NCI-H1694 (cell line): ENCODE data around the gene SUSD2.
"Not testable (repeated sequence)": the region's sequence is repeated elsewhere in the genome, so short reads cannot be mapped to it uniquely, and the experiment has no call there.

Experiments used
- DNase-seq: peaks from one replicate; lab custom pipeline; 2025; lab: John Stamatoyannopoulos, UW

The SUSD2 gene

DNA sequence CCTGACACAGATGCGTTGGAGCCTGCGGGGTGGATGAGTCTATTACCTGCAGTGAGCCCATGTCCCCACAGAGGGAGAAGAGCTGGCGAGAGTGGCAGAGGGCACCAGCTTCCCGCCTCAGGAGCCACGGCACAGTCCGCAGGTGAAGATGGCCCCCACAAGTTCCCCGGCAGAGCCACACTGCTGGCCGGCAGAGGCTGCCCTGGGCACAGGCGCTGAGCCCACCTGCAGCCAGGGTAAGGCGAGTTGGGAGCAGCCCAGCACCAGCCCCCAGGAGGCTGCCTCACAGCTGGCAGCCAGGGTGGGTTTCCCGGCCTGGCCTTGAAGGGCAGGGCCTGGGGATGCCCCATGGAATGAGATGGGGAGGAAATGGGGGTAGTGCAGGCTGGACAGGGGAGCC is 5.2 kb upstream of the SUSD2 start:
- DNase-seq: no peak

DNA sequence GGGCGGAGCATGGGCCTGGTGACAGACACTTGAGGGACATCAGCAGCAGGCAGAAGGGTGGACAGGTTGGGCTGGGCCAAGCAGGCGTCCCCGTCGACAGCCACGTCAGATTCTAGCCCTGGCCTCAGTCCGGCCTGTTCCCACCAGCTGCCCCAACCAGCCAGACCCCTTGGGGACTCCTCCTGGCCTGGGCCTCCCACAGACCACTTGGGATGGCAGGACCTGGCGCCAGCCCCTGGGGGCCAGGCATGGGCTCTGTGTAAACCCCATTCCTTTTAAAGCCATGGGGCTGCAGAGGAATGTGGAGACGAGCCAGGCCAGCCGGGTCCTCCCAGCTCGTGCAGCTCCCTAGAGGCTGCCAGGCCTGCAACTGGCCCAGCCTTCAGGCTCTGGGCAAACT is 4.7 kb upstream of the SUSD2 start:
- DNase-seq: no peak

DNA sequence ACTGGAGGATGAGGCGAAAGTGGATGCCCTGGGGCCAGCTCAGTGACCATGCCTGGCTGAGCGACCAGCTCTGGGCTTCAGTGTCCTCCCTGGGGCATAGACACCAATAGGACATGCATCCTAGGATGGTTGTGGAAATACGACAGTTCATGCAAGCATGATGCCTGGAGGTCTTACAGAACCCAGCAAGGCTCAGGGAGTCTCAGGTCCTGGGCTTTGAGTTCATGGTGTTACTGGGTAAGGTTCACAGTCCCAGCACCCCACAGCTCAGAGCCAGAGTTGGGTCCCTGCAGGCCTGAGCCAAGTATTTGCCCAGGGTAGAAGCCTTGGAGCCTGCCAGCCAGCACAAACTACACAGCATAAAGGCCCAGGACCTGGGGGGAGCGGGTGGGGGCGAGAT is 4.2 kb upstream of the SUSD2 start:
- no peak for DNase-seq

DNA sequence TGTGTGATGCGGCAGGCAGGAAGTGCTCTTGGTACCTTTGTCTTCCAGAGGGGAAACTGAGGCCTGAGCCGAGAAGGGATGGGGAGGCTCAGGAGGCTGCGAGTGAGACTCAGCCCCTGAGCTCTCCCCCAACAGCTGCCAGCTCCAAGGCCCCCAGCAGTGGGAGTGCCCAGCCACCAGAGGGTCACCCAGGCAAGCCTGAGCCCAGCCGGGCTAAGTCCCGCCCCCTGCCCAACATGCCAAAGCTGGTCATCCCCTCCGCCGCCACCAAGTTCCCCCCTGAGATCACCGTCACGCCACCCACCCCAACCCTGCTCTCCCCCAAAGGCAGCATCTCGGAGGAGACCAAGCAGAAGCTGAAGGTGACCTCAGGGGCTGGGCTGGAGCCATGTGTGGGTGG is 3.8 kb upstream of the SUSD2 start:
- no peak for DNase-seq

DNA sequence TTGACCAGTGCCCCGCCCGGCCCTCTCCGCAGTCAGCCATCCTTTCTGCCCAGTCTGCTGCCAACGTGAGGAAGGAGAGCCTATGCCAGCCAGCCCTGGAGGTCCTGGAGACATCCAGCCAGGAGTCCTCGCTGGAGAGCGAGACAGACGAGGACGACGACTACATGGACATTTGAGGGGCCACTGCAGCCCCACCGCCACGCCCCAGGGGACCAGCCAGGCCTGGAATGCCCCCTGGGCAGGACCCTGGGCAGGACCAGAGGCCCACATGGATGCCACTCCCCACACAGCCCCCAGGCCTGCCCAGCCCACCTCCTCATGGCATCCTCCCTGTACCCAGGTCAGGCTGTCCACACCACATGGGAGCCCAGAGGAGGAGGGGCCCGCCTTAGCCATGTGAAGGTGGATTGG is 3.3 kb upstream of the SUSD2 start:
- DNase-seq: no peak

DNA sequence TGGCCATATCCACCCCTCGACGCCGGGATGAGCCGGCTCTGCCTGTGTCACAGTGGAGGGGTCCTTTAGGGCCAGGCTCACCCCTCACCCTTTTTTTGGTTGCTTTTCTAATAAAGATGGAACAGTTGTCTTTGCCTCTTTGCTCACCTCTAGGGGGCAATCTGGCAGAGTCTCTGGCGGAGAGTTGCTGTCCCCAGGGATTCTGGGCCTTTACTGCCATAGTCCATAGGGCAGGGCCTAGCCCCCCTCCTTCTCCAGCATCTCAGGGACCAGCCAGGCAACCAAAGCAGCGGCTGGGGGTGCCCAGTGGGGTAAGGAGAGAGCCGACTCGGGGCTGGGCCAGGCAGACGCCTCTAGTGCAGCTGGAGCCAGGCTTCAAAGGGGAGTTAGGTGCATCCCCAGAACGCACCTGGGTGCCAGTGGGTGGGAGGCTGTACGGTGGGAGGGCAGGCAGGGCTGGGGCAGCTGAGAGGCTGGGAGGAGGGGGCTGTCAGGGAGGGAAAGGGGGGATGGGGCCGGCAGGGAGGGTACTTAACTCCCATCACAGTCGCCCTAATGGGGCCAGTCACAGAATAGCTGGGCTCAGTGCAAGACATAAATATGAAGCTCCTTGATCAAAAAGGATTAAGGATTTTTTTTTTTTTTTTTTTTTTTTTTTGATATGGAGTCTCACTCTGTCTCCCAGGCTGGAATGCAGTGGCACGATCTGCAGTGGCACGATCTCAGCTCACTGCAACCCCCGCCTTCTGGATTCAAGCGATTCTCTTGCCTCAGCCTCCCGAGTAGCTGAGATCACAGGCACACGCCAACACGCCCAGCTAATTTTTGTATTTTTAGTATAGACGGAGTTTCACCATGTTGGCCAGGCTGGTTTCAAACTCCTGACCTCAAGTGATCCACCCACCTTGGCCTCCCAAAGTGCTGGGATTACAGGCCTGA is 2.5 kb upstream of the SUSD2 start:
- no peak for DNase-seq

DNA sequence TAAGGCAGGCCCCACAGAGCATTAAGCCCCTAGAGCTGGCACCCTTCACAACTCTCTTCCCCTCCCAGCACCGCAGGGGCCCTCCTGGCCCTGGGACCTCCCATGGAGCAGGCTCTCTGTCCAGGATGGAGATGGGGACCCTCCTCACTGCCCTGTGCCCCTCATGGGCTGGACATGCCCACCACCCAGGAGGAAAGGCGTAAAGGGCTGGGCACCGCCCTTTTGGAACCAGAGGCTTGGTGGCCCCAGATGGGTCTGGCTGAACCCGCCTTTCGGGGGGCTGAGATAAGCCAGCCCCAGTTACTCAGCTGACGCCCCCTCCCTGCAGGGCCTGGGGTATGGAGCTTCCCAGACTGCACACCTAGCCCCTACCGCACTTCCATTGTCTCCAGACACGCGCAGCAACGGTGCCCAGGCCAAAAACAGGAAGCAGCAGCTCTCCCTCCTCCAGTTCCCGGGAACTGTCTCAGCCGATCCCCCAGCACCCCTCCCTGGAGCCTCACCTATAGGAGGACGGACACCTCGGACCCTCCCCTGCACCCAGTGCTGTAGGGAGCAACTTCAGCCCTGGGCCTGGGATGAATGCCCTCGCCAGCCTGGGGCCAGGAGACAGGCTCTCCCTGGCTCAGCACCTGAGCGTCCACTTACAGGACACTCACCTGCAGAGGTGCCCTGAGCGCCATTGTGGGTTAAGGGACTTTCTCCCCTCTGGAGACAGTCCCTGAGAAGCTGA is 1.6 kb upstream of the SUSD2 start:
- no peak for DNase-seq

DNA sequence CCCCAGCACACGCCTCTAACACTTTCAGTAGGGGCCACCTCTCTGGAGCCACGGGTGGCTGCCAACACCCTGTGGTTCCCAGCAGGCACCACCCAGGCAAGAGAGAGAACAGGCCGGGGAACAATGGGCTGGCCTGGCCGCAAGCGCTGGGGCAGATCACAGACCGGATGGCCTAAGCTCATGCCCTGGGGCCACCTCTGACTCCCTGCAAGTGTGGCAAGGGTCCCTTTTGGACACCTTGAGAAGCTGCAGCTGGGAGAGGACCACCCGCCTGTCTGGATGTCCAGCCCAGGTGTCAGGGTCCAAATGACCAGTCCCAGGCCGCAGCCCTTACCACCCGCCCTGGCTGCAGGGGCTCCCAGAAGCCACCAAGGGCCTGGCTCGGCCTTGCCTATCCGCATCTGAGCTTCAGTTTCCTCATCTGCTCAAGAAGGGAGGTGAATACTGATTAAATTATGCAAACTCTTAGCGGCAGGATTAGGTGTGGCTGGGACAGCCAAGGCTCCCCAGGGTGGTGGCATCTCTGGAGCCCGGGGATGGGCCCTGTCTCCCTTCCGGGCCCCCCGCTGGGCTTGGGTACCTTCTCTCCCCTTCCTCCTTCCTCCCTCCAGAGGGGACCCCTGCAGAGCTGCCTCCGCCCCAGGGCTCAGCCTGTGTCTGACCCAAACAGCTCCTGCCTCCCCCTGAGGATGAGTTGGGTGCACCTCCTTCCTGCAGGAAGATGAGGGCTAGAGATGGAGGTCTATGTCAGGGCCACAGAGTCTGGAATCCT is 785 bp upstream of the SUSD2 start:
- DNase-seq: no peak

DNA sequence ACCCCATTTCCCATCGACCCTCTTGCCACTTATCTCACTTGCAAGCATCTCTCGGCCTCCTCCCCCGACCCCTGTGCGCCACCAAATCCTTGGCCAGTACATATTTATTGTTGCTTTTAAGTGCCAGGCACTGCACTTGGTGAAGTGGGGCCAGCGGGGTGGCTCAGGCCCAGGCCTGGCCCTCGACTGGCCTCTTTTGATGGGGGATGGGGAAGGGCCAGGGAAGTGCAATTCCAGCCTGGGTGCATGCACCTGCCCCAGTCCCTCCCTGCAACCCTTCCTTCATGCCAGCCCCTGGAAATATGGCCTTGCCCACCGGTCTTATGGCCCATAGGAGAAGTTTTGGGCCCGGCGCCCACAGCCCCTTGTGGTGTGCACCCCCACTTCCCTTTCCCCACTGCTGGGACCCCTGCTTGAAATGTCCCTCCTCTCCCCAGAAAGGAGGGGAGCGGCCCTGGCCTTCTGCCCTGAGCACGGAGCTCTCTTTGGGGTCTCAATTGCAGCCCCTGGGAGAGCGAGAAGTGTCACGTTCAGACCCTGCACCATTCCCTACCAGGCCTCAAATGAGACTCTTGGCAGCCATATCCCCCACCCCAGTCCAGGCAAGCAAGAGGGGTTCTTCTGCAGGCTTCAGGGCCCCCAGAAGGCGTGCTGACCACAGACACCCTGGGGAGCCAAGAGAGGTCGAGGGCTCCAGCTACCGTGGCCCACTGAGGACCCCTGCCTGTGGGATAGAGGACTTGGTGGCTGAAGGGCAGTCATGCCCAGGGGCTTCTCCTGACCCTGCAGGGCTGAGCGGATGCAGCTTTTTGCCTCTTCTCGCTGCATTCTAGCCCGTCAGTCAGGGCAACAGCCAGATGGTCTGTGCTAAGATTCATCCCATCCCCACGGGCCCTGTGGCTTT is 961 bp downstream of the SUSD2 start:
- DNase-seq: no peak

DNA sequence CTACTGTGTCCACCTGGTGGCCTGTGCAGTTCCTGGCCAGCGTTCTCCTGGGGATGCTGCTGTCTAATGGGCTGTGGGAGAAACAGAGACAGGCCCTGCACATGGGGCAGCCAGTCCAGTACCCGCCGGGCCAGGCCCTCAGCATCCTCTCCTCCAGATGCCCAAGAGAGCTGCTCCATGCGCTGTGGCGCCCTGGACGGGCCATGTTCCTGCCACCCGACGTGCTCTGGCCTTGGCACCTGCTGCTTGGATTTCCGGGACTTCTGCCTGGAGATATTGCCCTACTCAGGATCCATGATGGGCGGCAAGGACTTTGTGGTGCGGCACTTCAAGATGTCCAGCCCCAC is 1.6 kb downstream of the SUSD2 start:
- not testable (repeated sequence) for DNase-seq

DNA sequence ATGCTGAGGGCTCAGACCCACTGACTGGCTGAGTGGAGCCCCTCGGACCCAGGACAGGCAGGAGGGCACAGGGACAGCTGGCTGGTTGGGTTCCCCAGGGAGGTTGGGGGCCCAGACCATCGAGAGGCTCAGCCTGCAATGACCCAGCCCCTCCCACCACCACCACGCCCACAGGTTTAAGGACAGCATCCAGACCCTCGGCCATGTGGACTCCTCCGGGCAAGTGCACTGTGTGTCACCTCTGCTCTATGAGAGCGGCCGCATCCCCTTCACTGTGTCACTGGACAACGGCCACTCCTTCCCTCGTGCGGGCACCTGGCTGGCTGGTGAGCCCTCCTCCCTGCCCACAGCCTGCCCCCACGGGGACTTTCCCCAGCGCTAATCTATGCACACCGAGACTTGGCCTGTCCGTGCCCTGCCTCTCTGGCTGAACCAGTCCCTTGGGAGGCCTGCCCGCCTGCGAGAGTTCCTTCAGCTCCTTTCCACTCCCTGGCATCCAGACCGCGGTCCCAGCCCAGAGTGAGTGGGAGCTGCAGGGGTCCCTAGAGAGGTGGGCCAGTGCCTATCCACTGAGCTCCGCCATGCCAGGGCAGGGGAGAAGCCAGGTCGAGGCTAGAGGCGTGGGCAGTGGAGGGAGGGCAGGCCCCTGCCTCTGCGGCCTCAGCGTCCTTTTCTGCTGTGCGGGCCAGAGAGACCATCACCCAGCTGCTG is 2.2 kb downstream of the SUSD2 start:
- DNase-seq: no peak

DNA sequence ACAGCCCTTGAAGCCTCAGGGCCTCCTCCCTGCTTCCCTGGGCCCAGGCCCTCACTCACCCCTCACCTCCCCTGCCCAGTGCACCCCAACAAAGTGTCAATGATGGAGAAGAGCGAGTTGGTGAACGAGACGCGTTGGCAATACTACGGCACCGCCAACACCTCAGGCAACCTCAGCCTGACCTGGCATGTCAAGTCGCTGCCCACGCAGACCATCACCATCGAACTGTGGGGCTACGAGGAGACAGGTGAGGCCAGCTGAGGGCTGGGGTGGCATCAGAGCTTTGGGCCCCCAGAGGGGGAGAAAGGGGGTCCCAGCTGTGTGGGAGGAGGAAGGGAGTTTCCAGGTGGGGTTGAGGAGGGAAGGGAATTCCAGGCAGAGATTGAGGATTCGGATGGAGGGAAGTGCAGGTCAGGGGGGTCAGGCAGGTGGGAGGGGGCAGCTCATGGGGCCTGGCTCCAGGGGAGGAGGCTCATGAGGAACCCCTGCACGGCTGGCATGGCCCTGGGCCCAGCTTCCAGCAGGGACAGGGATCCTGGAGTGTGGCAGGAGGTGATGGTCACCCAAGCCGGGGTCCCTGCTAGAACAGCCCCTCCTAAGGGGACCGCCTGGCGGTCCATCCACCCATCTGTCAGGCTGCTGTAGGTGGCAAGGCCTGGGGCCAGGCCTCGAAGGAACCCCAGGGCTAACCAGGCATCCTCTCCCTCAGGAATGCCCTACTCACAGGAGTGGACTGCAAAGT is 2.9 kb downstream of the SUSD2 start:
- DNase-seq: no peak

DNA sequence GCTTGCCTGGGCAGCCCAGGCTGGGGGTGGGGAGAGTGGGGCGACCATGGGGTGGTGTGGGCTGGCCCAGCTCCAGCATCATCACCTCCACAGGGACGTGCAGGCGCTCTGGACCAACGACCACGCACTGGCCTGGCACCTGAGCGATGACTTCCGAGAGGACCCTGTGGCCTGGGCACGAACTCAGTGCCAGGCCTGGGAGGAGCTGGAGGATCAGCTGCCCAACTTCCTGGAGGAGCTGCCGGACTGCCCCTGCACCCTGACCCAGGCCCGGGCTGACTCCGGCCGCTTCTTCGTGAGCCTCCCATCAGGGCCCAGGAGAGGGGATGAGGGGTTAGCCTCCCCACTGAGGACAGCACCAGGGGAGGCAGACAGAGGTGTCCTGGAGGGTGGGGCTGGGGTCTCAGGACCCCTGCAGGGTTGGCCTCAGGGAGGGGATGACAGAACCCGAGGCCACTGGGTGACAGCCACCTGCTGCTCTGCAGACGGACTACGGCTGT is 3.8 kb downstream of the SUSD2 start:
- DNase-seq: no peak

DNA sequence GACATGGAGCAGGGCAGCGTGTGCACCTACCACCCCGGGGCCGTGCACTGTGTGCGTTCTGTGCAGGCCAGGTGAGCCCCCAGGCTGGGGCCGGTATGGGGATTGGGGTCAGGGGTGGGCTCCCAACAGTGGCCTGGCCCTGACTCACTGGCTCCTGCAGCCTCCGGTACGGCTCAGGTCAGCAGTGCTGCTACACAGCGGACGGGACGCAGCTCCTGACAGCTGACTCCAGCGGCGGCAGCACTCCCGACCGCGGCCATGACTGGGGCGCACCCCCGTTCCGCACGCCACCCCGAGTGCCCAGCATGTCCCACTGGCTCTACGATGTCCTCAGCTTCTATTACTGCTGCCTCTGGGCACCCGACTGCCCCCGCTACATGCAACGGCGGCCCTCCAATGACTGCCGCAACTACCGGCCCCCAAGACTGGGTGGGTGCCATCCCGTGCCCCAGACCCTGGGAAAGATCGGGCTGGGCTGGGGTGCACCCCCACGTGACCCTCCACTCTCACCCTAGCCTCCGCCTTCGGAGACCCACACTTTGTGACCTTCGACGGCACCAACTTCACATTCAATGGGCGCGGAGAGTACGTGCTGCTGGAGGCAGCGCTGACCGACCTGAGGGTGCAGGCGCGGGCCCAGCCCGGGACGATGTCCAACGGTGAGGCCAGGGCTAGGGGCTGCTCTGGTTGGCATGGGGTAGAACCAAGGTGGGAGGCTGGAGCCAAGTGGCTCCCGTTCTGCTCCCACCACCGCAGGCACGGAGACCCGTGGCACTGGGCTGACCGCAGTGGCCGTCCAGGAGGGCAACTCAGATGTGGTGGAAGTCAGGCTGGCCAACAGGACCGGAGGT is 4.4 kb downstream of the SUSD2 start:
- no peak for DNase-seq

DNA sequence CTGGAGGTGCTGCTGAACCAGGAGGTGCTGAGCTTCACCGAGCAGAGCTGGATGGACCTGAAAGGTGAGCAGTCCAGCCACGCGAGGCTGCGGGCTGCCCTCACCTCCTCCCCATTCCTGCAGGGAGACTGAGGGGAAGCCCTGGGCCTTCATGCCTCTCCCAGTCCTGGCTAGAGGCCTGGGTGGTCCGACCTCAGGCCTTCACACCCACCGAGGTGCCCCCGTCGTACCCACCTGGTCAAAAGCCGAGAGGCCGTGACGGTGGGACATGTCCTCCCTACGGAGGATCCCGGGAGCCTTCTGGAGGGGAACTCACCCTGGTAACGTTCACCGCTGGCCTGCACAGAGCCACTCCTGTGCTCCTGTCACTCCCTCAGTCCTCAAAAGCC is 5.1 kb downstream of the SUSD2 start:
- DNase-seq: no peak

DNA sequence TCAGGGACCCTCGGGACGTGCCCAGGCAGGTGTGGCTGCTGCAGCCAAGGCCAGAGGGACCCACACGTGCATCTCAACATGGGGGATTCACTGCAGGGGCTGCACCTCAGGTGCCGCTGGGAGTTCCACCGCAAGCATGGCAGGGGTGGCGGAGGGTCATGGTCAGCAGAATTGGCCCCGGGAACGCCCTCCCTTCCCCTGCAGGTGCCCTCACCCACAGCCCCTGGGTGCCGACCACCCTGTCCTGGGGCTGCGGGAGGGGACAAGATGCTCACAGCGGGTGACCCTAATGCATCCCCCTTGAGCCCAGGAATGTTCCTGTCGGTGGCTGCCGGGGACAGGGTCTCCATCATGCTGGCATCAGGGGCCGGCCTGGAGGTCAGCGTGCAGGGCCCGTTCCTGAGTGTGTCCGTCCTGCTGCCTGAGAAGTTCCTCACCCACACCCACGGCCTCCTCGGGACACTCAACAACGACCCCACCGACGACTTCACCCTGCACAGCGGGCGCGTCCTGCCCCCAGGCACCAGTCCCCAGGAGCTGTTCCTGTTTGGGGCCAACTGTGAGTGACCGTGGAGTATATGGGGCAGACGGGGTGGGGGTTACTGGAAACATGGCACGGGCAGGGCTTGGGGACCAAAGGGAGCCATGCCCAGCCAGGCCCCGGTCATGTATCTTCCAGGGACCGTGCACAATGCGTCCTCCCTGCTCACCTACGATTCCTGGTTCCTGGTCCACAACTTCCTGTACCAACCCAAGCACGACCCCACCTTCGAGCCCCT is 5.8 kb downstream of the SUSD2 start:
- no peak for DNase-seq

DNA sequence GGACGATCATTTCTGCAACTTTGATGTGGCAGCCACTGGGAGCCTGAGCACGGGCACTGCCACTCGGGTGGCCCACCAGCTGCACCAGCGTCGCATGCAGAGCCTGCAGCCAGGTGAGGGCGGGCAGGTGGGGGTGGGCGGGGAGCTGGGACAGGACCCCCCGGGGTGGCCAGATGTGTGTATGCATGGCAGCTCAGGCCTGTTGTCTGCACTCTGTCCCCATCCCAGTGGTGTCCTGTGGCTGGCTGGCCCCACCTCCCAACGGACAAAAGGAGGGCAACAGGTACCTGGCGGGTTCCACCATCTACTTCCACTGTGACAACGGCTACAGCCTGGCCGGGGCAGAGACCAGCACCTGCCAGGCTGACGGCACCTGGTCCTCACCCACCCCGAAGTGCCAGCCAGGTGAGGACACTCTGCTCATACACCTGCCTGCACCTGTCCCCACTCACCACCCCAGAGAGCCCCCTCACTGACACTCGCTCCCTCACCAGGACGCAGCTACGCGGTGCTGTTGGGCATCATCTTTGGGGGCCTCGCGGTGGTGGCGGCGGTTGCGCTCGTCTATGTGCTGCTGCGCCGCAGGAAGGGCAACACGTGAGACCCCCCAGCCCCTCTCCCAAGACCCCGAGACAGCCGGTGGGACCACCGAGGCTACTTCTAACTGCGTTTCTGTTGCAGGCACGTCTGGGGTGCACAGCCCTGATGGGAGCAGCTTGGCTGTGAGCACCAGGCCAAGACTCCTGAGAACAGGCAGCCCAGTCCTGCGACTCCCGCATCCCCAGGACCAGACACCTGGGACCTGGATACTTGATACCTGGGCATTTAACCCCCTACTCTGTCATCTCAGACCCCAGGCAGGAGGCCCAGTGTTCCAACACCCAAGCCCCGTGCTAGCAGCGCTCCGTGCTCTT is 6.7 kb downstream of the SUSD2 start:
- DNase-seq: no peak
